Transverse colon (tissue), 3 donors: Measurements from ENCODE around the gene SYT10.

Source experiments
- POLR2A ChIP-seq: fragments of 450-650 bp; IDR thresholded peaks from one replicate; pipeline ENCODE4 v1.6.1; 2016; ENCODE audit warnings: antibody characterized with exemption, mild to moderate bottlenecking, moderate library complexity
- TF ChIP-seq, protein P1 (sequence below), 5 experiments: fragments of 200-600 bp in 3 of 5; fragments of 450-650 bp in 2 of 5; sonication (generic) in 3 of 5; IDR thresholded peaks; 1 replicate in 2 of 5; 2 replicates in 3 of 5; pipeline ENCODE4 v1.5.1; 2016 to 2017; ENCODE audit warnings: antibody characterized with exemption in 5 of 5, inconsistent platforms in 3 of 5, mild to moderate bottlenecking in 2 of 5, moderate library complexity in 1 of 5

DNA sequence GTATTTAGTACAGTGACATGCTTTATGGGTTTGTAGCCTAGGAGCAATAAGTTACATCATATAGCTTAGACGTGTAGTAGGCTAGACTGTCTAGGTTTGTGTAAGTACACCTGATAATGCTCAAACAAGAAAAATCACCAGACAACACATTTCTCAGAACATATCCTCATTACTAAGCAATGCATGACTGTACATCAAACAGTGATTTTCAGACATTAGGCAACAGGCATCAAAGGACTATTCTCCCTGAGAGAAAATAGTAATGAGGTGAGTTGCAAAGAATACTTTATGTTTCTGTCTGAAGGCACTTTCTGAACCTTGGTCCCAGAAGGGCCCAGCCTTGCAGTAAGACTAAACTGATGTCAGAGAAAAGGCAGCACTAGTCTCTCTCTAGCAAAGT, 48.4 kb upstream of the SYT10 start:
- TF ChIP-seq POLR2A: no peak
- TF ChIP-seq, protein P1, sequence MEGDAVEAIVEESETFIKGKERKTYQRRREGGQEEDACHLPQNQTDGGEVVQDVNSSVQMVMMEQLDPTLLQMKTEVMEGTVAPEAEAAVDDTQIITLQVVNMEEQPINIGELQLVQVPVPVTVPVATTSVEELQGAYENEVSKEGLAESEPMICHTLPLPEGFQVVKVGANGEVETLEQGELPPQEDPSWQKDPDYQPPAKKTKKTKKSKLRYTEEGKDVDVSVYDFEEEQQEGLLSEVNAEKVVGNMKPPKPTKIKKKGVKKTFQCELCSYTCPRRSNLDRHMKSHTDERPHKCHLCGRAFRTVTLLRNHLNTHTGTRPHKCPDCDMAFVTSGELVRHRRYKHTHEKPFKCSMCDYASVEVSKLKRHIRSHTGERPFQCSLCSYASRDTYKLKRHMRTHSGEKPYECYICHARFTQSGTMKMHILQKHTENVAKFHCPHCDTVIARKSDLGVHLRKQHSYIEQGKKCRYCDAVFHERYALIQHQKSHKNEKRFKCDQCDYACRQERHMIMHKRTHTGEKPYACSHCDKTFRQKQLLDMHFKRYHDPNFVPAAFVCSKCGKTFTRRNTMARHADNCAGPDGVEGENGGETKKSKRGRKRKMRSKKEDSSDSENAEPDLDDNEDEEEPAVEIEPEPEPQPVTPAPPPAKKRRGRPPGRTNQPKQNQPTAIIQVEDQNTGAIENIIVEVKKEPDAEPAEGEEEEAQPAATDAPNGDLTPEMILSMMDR (IDR thresholded peaks at IDR 0.05): no peak
